Panc1 (cell line): ENCODE results near the gene NAA38.
A peak's percentile ranks its signal among the peaks of the same experiment; 100 is the strongest.

Experiments
- CTCF ChIP-seq: fragments of 450-650 bp; IDR thresholded peaks from 2 replicates; pipeline ENCODE4 v1.5.1; 2017; ENCODE audit warnings: mild to moderate bottlenecking
- POLR2AphosphoS5 ChIP-seq: IDR thresholded peaks from 2 replicates; pipeline ENCODE4 v1.6.1; 2012; ENCODE audit warnings: mild to moderate bottlenecking, low read depth, low read length, moderate library complexity
- REST ChIP-seq, 2 experiments: IDR thresholded peaks; 2 replicates each; pipeline ENCODE4 v1.6.1; 2011 to 2012; ENCODE audit warnings: low read depth in 2 of 2, control low read depth in 1 of 2, low read length in 1 of 2, mild to moderate bottlenecking in 1 of 2, moderate library complexity in 1 of 2; ENCODE audit not compliant: insufficient read depth in 1 of 2
- TCF7L2 ChIP-seq: IDR thresholded peaks from 2 replicates; pipeline ENCODE4 v1.6.1; 2011; ENCODE audit warnings: mild to moderate bottlenecking, low read depth, low read length, inconsistent platforms

- TF ChIP-seq CTCF (peak; percentile 86), POLR2AphosphoS5 (no peak), REST (IDR thresholded peaks at IDR 0.05; ENCODE audit: insufficient read depth in 1 of 2, low read depth in 2 of 2, low read length in 1 of 2) (no peak), TCF7L2 (no peak)
These were observed 5.5 kb upstream of the NAA38 start for GRCh38 chr17:7862692-7863437.
